ENCODE results near the gene LHFPL5.

DNA sequence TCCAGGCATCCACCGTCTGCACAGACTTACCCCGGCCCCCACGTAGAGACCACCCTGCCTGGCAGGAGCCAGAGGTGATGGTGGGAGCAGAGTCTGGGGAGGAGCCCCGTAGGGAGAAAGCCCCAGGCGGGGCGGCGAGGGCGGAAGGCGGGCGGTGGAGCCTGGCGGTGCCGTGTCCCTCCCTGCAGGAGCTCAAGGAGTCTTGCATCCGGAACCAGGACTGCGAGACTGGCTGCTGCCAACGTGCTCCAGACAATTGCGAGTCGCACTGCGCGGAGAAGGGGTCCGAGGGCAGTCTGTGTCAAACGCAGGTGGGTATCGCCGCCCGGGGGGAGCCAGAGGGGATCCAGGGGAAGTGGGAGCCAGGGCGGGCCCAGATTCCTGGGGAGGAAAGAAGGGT, 18.3 kb upstream of the LHFPL5 start:
- no peak for TF ChIP-seq CTCF (IDR thresholded peaks at IDR 0.05)
- peak in 1 of 3 donors; percentile 17 for TF ChIP-seq POLR2A (IDR thresholded peaks at IDR 0.05)

All from body of pancreas (tissue), 4 donors.